Measurements from ENCODE around the gene ITGA2. TPM values are rescaled to one million over a fixed set of nuclear protein-coding genes. Genes with fewer than 3 reads are reported as not detected.

Gene ITGA2
- total and polyA plus RNA-seq, 4 experiments from 2014 or later = 0.30 to 1.6 (median 0.93) TPM

DNA sequence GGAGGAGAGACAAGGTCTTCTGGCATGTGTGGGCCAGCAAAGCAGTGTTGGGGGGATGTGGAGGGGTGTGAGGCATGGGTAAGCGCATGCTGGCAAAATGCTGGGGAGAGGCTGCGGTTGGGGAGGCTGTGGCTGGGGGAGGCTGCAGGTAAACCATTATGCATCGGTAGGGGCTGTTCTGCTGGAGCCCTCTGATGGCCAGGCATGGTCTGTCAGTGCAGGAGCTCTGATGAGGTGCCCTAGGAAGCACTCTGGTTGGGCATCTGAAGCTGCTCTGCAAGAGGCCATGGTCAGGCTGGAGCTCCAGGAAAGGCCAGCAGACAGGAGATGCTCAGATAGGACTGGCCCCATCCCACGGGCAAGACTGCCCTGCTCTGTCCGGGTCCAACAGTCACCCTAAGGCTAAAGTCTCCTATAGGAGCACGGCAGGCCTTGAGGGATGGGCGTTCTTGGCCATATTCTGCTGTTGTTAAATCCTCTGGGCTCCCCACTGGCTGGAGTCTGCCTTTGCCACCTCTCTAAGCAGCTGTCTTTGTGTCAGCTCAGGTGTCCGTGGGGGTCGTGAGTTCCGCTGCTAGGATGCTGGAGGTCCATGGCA lies 28.7 kb downstream of the ITGA2 start:
- CTCF ChIA-PET (ENCODE audit: partially characterized antibody) = no interaction called here
- Histone ChIP-seq H3K9me3 (ENCODE audit: control insufficient read depth in 1 of 2, low read length in 2 of 2) (no peaks in the 10 kb centered on the region), H3K27me3 (ENCODE audit: insufficient read depth, low read length) (no peaks in the 10 kb centered on the region), H3K4me3 (ENCODE audit: low read length in 2 of 2) (no peak overlapping the region), H3K4me1 (ENCODE audit: insufficient read depth, low read length) (no peaks in the 10 kb centered on the region), H3K27ac (ENCODE audit: low read depth, low read length) (no peak overlapping the region), H3K36me3 (ENCODE audit: insufficient read depth, low read length) (no peaks in the 10 kb centered on the region)
- DNase-seq = no peak
- no peak overlapping the region for H3K27ac Mint-ChIP-seq
- no peaks in the 10 kb centered on the region for H3K36me3 Mint-ChIP-seq
- H3K4me1 Mint-ChIP-seq = no peaks in the 10 kb centered on the region
- H3K9me3 Mint-ChIP-seq = peaks cover 0 to 3% (median 0%) of the 10 kb centered on the region in 8 donors
- no peak overlapping the region for H3K4me3 Mint-ChIP-seq
- intact Hi-C loops (cut with micrococcal nuclease) = no loop called here
- POLR2A ChIA-PET (ENCODE audit: partially characterized antibody) = no interaction called here
- peaks cover 0 to 2% of the 10 kb centered on the region in 2 donors for H3K27me3 Mint-ChIP-seq

DNA sequence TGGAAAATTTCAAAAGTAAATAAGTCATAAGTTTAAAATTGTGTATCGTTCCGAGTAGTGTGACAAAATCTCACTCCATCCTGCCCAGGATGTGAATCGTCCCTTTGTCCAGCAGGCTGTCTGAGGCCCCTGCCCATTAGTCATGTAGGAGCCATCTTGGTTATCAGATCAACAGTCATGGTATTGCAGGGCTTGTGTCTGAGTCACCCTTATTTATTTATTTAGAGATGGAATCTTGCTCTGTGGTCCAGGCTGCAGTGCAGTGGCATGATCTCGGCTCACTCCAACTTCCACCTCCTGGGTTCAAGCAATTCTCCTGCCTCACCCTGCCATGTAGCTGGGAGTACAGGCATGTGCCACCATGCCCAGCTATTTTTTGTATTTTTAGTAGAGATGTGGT lies 30.2 kb downstream of the ITGA2 start:
- no peaks in the 10 kb centered on the region for H3K9me3 ChIP-seq (ENCODE audit: control insufficient read depth in 1 of 2, low read length in 2 of 2)
- H3K27me3 ChIP-seq (ENCODE audit: insufficient read depth, low read length) = no peaks in the 10 kb centered on the region
- Mint-ChIP-seq H3K4me1 (no peaks in the 10 kb centered on the region), H3K9me3 (peaks cover 0 to 3% (median 0%) of the 10 kb centered on the region in 8 donors), H3K27me3 (peaks cover 0 to 2% of the 10 kb centered on the region in 2 donors), H3K4me3 (no peak overlapping the region), H3K27ac (no peak overlapping the region), H3K36me3 (no peaks in the 10 kb centered on the region)
- DNase-seq = no peak
- H3K27ac ChIP-seq (ENCODE audit: low read depth, low read length) = no peak overlapping the region
- no peak overlapping the region for H3K4me3 ChIP-seq (ENCODE audit: low read length in 2 of 2)
- ChIA-PET CTCF (ENCODE audit: partially characterized antibody) (no interaction called here), POLR2A (ENCODE audit: partially characterized antibody) (no interaction called here)
- intact Hi-C loops (cut with micrococcal nuclease) = no loop called here
- H3K36me3 ChIP-seq (ENCODE audit: insufficient read depth, low read length) = no peaks in the 10 kb centered on the region
- no peaks in the 10 kb centered on the region for H3K4me1 ChIP-seq (ENCODE audit: insufficient read depth, low read length)

DNA sequence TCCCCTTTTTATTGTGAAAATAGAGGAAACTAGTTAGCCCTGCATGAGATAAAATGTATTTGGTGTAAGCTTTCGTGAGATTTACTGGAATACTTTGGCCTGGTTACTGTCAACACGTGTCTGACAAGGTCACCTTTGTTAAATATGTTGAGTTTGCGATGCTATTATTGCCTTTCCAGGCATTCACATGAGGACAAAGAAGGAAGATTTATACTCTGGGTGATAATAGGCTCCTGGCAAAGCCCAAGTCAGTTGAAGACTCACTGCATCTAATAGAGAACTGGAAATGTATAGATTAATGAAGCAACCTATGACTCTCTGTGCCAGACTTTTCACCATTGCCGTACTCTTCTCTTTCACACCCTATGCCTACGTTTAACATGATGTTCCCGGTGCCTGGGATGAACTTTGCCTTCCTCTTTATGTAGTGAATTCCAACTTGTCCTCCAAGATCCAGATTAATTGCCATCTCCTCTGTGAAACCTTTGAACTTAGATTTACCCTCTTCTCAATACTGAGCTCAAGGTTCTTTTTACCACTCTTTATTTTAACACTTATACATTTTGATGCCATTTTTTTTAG lies 33.9 kb downstream of the ITGA2 start:
- no peak overlapping the region for H3K27ac ChIP-seq (ENCODE audit: low read depth, low read length)
- Mint-ChIP-seq H3K36me3 (no peaks in the 10 kb centered on the region), H3K9me3 (no peaks in the 10 kb centered on the region), H3K27ac (no peak overlapping the region), H3K27me3 (peaks cover 0 to 2% of the 10 kb centered on the region in 2 donors), H3K4me1 (no peaks in the 10 kb centered on the region), H3K4me3 (no peak overlapping the region)
- no peaks in the 10 kb centered on the region for H3K4me1 ChIP-seq (ENCODE audit: insufficient read depth, low read length)
- DNase-seq = no peak
- ChIA-PET POLR2A (ENCODE audit: partially characterized antibody) (no interaction called here), CTCF (ENCODE audit: partially characterized antibody) (interaction anchor here (1.2 kb wide), 1 partner anchor 9 kb away, joined by 3 read pairs; no protein-coding TSS in a partner anchor)
- intact Hi-C loops (cut with micrococcal nuclease) = no loop called here
- no peak overlapping the region for H3K4me3 ChIP-seq (ENCODE audit: low read length in 2 of 2)
- H3K9me3 ChIP-seq (ENCODE audit: control insufficient read depth in 1 of 2, low read length in 2 of 2) = no peaks in the 10 kb centered on the region
- no peaks in the 10 kb centered on the region for H3K36me3 ChIP-seq (ENCODE audit: insufficient read depth, low read length)
- H3K27me3 ChIP-seq (ENCODE audit: insufficient read depth, low read length) = no peaks in the 10 kb centered on the region

DNA sequence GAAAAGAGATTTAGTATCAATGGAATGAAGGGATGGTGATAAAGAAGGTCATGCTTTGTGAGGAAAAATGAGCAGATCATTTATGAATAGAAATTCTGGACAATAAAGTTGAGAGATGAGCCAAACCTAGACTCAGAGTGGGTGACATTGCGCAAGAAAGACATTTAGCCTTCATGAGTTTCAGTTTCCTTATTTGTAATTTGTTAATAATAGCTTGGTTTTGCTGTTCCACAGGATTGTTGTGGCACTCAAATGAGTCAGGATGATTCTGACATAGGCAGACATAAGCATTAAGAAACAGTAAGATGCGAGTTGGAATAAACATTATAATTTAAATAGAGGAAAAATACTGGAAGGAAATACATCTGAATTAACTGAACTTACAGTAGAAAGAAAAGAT lies 34.8 kb downstream of the ITGA2 start:
- no peaks in the 10 kb centered on the region for H3K9me3 Mint-ChIP-seq
- ChIA-PET CTCF (ENCODE audit: partially characterized antibody) (interaction anchor here (0.7 to 1.3 kb wide), 4 partner anchors 8 to 75 kb away, joined by 3 read pairs; no protein-coding TSS in a partner anchor), POLR2A (ENCODE audit: partially characterized antibody) (no interaction called here)
- H3K4me1 Mint-ChIP-seq = no peaks in the 10 kb centered on the region
- H3K27ac ChIP-seq (ENCODE audit: low read depth, low read length) = no peak overlapping the region
- no peak overlapping the region for H3K4me3 Mint-ChIP-seq
- H3K27me3 ChIP-seq (ENCODE audit: insufficient read depth, low read length) = no peaks in the 10 kb centered on the region
- no peak overlapping the region for H3K27ac Mint-ChIP-seq
- H3K9me3 ChIP-seq (ENCODE audit: control insufficient read depth in 1 of 2, low read length in 2 of 2) = no peaks in the 10 kb centered on the region
- H3K36me3 ChIP-seq (ENCODE audit: insufficient read depth, low read length) = no peaks in the 10 kb centered on the region
- H3K36me3 Mint-ChIP-seq = no peaks in the 10 kb centered on the region
- no peaks in the 10 kb centered on the region for H3K4me1 ChIP-seq (ENCODE audit: insufficient read depth, low read length)
- intact Hi-C loops (cut with micrococcal nuclease) = no loop called here
- H3K27me3 Mint-ChIP-seq = peaks cover 0 to 2% of the 10 kb centered on the region in 2 donors
- no peak for DNase-seq
- H3K4me3 ChIP-seq (ENCODE audit: low read length in 2 of 2) = no peak overlapping the region

DNA sequence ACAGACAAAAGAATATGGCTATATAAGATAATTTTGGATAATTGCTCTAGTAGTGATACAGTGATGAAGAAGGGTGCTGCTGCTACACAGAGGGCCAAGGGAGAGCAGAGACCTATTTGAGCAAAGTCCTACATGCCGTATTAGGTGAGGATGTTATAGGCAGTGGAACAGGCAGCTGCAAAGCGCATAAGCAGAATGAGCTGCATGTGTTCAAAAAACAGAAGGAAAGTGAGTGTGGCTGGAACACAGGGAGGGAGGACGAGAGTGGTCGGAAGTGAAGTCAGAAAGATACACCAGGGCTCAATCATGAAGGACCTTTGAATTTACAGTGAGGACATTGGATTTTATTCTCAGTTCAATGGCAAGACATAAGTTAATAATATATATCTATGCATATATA lies 35.4 kb downstream of the ITGA2 start:
- Histone ChIP-seq H3K9me3 (ENCODE audit: control insufficient read depth in 1 of 2, low read length in 2 of 2) (no peaks in the 10 kb centered on the region), H3K36me3 (ENCODE audit: insufficient read depth, low read length) (no peaks in the 10 kb centered on the region), H3K27ac (ENCODE audit: low read depth, low read length) (no peak overlapping the region), H3K4me3 (ENCODE audit: low read length in 2 of 2) (no peak overlapping the region), H3K27me3 (ENCODE audit: insufficient read depth, low read length) (no peaks in the 10 kb centered on the region), H3K4me1 (ENCODE audit: insufficient read depth, low read length) (no peaks in the 10 kb centered on the region)
- H3K4me3 Mint-ChIP-seq = no peak overlapping the region
- POLR2A ChIA-PET (ENCODE audit: partially characterized antibody) = no interaction called here
- no peaks in the 10 kb centered on the region for H3K36me3 Mint-ChIP-seq
- no peaks in the 10 kb centered on the region for H3K9me3 Mint-ChIP-seq
- peaks cover 0 to 2% (median 0%) of the 10 kb centered on the region in 4 donors for H3K4me1 Mint-ChIP-seq
- no peak overlapping the region for H3K27ac Mint-ChIP-seq
- intact Hi-C loops (cut with micrococcal nuclease) = no loop called here
- H3K27me3 Mint-ChIP-seq = peaks cover 0 to 2% of the 10 kb centered on the region in 2 donors
- CTCF ChIA-PET (ENCODE audit: partially characterized antibody) = interaction anchor here (1.2 to 1.3 kb wide), 2 partner anchors 11 to 76 kb away, joined by 3 read pairs; no protein-coding TSS in a partner anchor
- no peak for DNase-seq

DNA sequence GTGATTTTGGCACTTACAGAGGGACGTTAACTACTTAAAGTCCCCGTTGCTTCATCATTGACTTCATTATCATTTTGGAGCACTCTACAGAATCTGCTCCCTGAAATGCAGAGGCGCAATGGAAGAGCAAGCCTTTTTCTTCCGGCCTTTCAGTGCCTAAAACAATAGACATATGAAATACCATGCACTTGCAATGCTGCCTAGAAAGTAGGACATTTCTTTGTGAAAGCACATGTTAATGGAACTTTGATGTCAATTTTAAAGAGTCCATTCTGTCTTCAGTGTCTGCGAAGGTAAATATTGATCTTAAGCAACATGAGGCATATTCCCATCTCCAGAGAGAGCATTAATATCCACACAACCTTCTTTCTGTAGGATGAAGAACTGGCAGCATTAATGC lies 36.3 kb downstream of the ITGA2 start:
- H3K27ac ChIP-seq (ENCODE audit: low read depth, low read length) = no peak overlapping the region
- peaks cover 0 to 4% (median 1%) of the 10 kb centered on the region in 4 donors for H3K4me1 Mint-ChIP-seq
- no peaks in the 10 kb centered on the region for H3K9me3 ChIP-seq (ENCODE audit: control insufficient read depth in 1 of 2, low read length in 2 of 2)
- H3K4me3 ChIP-seq (ENCODE audit: low read length in 2 of 2) = no peak overlapping the region
- no peak for DNase-seq
- H3K36me3 Mint-ChIP-seq = no peaks in the 10 kb centered on the region
- no peaks in the 10 kb centered on the region for H3K4me1 ChIP-seq (ENCODE audit: insufficient read depth, low read length)
- no peaks in the 10 kb centered on the region for H3K36me3 ChIP-seq (ENCODE audit: insufficient read depth, low read length)
- no peaks in the 10 kb centered on the region for H3K27me3 ChIP-seq (ENCODE audit: insufficient read depth, low read length)
- intact Hi-C loops (cut with micrococcal nuclease) = no loop called here
- H3K9me3 Mint-ChIP-seq = no peaks in the 10 kb centered on the region
- H3K27ac Mint-ChIP-seq = no peak overlapping the region
- POLR2A ChIA-PET (ENCODE audit: partially characterized antibody) = no interaction called here
- H3K4me3 Mint-ChIP-seq = no peak overlapping the region
- CTCF ChIA-PET (ENCODE audit: partially characterized antibody) = interaction anchor here (1.5 kb wide), 1 partner anchor 78 kb away, joined by 3 read pairs; no protein-coding TSS in a partner anchor
- H3K27me3 Mint-ChIP-seq = peaks cover 0 to 2% of the 10 kb centered on the region in 2 donors

DNA sequence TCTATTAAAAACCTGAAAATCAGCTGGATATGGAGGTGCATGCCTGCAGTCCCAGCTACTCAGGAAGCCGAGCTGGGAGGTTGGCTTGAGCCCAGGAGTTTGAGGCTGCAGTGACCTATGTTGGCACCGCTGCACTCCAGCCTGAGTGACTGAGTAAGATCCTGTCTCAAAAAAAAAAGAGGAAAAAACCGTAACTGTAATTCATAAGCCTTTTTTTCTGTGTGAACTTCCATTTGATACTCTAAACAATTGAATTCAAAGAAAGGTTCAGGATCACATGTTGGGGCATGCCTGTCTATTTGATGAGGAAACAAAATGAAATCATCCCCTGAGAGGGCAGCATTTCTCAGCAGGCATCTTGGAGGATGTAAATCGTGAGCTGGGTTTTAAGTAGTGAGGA lies 38.8 kb downstream of the ITGA2 start:
- no peak overlapping the region for H3K4me3 ChIP-seq (ENCODE audit: low read length in 2 of 2)
- no peaks in the 10 kb centered on the region for H3K36me3 ChIP-seq (ENCODE audit: insufficient read depth, low read length)
- Mint-ChIP-seq H3K9me3 (no peaks in the 10 kb centered on the region), H3K4me3 (no peak overlapping the region), H3K36me3 (no peaks in the 10 kb centered on the region), H3K27ac (no peak overlapping the region), H3K27me3 (no peaks in the 10 kb centered on the region), H3K4me1 (peaks cover 9 to 26% (median 13%) of the 10 kb centered on the region in 4 donors)
- H3K4me1 ChIP-seq (ENCODE audit: insufficient read depth, low read length) = peaks cover 16% of the 10 kb centered on the region
- no peaks in the 10 kb centered on the region for H3K27me3 ChIP-seq (ENCODE audit: insufficient read depth, low read length)
- POLR2A ChIA-PET (ENCODE audit: partially characterized antibody) = no interaction called here
- H3K27ac ChIP-seq (ENCODE audit: low read depth, low read length) = no peak overlapping the region
- no peak for DNase-seq
- intact Hi-C loops (cut with micrococcal nuclease) = no loop called here
- CTCF ChIA-PET (ENCODE audit: partially characterized antibody) = interaction anchor here (0.8 to 1.3 kb wide), 2 partner anchors 19 to 72 kb away, joined by 3 read pairs; no protein-coding TSS in a partner anchor
- H3K9me3 ChIP-seq (ENCODE audit: control insufficient read depth in 1 of 2, low read length in 2 of 2) = no peaks in the 10 kb centered on the region

Data from CD4-positive, alpha-beta memory T cell (primary cell).